ENCODE measurements around the gene GIMAP8.
"Not testable (repeated sequence)": the region's sequence is repeated elsewhere in the genome, so short reads cannot be mapped to it uniquely, and the experiment has no call there.

Gene GIMAP8

DNA sequence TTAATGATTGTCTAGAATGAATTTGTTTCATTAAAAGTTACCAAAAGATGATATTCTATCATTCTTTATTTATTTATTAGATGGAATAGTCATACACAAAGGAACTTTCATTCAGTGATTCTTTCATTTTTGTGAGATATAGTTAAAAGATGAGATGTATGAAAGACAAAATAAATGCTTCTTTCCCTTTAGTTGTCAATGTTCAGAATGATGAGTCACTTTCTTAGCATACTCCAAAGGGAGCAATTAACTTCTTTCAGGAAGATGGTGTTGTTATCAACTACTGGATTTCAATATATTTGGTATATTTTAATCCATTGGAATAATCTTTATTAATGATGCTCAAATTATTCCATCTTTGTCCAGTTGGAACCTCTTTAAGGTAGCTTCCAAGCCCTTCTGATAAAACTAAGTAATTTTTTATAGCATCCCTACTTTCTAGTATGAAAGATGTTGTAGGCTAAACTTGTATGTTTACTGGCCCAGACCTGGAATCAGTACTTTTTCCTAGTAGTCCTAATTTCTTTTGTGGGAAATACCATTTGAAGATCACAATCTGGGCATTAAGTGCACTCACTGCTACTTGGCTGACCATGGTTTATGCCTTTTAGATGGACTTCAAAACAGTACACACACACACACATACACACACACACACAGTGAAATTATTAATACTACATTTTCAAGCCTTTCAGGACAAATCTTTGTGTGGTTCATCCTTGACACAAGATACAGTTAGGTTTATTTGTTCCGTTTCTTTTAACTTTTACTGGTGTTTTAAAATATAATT, 66.7 kb downstream of the GIMAP8 start:
- no peak for DNase-seq

DNA sequence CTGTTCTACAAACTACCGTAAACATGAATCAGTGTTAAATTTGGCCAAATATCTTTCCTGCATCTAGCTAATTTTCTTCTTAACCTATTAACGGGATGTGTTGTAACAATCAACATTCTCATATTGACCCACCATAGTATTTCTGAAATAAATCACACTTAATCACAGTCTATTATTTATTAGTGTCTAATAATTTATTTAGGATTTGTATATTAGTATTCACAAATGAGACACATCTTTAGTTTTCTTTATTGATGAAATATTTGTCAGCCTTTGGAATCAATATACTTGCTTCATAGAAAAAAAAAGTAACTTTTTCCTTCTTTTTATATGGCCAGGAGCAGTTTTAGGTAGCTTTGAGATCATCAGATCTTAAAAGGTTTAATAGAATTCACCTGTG, 68.9 kb downstream of the GIMAP8 start:
- DNase-seq = no peak

DNA sequence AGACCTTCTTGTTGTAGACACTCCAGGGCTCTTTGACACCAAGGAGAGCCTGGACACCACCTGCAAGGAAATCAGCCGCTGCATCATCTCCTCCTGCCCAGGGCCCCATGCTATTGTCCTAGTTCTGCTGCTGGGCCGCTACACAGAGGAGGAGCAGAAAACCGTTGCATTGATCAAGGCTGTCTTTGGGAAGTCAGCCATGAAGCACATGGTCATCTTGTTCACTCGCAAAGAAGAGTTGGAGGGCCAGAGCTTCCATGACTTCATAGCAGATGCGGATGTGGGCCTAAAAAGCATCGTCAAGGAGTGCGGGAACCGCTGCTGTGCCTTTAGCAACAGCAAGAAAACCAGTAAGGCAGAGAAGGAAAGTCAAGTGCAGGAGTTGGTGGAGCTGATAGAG, 69.7 kb downstream of the GIMAP8 start:
- DNase-seq = no peak

DNA sequence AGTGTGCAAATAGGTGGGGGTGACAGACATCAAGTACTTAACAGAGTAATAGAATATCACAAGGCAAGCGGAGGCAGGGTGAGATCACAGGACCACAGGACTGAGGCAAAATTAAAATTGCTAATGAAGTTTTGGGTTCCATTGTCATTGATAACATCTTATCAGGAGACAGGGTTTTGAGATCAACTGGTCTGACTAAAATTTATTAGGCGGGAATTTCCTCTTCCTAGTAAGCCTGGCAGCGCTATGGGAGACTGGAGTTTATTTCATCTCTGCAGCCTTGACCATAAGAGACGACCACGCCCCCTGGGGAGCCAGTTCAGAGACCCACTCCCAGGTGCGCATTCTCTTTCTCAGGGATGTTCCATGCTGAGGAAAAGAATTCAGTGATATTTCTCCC, 72.5 kb downstream of the GIMAP8 start:
- DNase-seq = not testable (repeated sequence)

DNA sequence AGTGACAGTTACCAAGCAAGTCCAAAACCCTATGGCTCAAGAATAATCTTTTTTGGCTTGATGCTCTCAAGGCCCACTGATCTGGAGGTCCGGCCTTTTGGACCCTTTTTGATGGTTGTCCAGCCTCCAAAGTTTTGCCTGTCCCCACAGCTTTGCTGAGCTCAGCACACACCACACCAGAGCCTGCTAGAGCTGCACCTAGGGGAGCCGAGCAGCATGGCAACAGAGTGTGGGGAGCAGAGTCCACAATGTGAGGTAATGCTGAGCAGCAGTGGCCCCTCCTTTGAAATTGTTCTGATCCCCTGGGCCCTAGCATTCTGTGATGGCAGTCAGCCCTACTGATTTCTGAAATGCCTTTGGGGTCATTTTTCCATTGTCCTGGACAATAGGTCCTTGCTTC, 73.6 kb downstream of the GIMAP8 start:
- no peak for DNase-seq

Measured in inflammatory macrophage treated with lipopolysaccharide for 4 hours (primary cell).